HL-60 (cell line): Measurements from ENCODE around the gene TTC28.

Source experiments
- DNase-seq, 2 experiments: peaks; one replicate each; pipeline ENCODE4 v3.0.0-alpha.2; 2010 to 2020; ENCODE audit warnings: low read depth in 1 of 2, low spot score in 1 of 2
- H3K27ac ChIP-seq: fragments of 250-450 bp; sonication (Bioruptor Pico); replicated peaks from 2 replicates; pipeline ENCODE4 v1.5.1; 2020; ENCODE audit warnings: mild to moderate bottlenecking, moderate library complexity
- H3K27me3 ChIP-seq: fragments of 250-450 bp; sonication (Bioruptor Pico); 2 replicates; pipeline ENCODE4 v1.5.1; 2021; ENCODE audit warnings: mild to moderate bottlenecking, moderate library complexity; ENCODE audit not compliant: insufficient read depth, poor library complexity, severe bottlenecking
- H3K4me3 ChIP-seq: replicated peaks from 2 replicates; pipeline ENCODE4 v1.5.1; 2011; ENCODE audit warnings: mild to moderate bottlenecking, control low read depth, low read length; ENCODE audit not compliant: insufficient read depth
- CTCF ChIP-seq: IDR thresholded peaks from one replicate; pipeline ENCODE4 v1.5.1; 2011; ENCODE audit warnings: low read length, control low read depth, inconsistent platforms; ENCODE audit not compliant: insufficient read depth
- GABPA ChIP-seq: IDR thresholded peaks from 2 replicates; pipeline ENCODE4 v1.6.1; 2012; ENCODE audit warnings: low read depth
- POLR2AphosphoS5 ChIP-seq: IDR thresholded peaks from 2 replicates; pipeline ENCODE4 v1.6.1; 2012; ENCODE audit warnings: low read depth
- REST ChIP-seq: IDR thresholded peaks from 2 replicates; pipeline ENCODE4 v1.6.1; 2012; ENCODE audit warnings: low read depth; ENCODE audit not compliant: insufficient replicate concordance
- SPI1 ChIP-seq: IDR thresholded peaks from 2 replicates; pipeline ENCODE4 v1.6.1; 2012; ENCODE audit warnings: low read depth, mild to moderate bottlenecking, borderline replicate concordance

Gene TTC28

GRCh38 chr22:28716686-28717085 is 37.0 kb upstream of the TTC28 start:
- TF ChIP-seq POLR2AphosphoS5 (no peak), SPI1 (no peak), GABPA (no peak), CTCF (no peak), REST (no peak)
- no peak for DNase-seq
- Histone ChIP-seq H3K27me3 (no peaks in the 10 kb centered on the region), H3K4me3 (no peak overlapping the region), H3K27ac (no peak overlapping the region)

- Histone ChIP-seq H3K27me3 (no peaks in the 10 kb centered on the region), H3K27ac (no peak overlapping the region), H3K4me3 (no peak overlapping the region)
- TF ChIP-seq CTCF = no peak
- no peak for TF ChIP-seq REST
- no peak for TF ChIP-seq GABPA
- no peak for DNase-seq
These were observed 36.0 kb upstream of the TTC28 start for GRCh38 chr22:28715611-28716010.

GRCh38 chr22:28714043-28714628 is 34.5 kb upstream of the TTC28 start:
- H3K27ac ChIP-seq = no peak overlapping the region
- TF ChIP-seq CTCF (no peak), POLR2AphosphoS5 (no peak), SPI1 (no peak), GABPA (no peak), REST (no peak)

More at GRCh38 chr22:28714043-28714628, 34.5 kb upstream of the TTC28 start:
- no peaks in the 10 kb centered on the region for H3K27me3 ChIP-seq
- no peak for DNase-seq
- no peak overlapping the region for H3K4me3 ChIP-seq
